Memory B cell (primary cell): ENCODE measurements around the gene MIPEP.

Source experiments
- ATAC-seq: fragments of 150-1000 bp; cut with Tn5 transposase; 2 replicates; pipeline ENCODE4 v1.10.0; 2021; ENCODE audit warnings: low read depth, mild to moderate bottlenecking, moderate library complexity
- DNase-seq, 2 donors: peaks; one replicate each; pipeline ENCODE4 v3.0.0; 2022; ENCODE audit warnings: low spot score in 2 of 2
- H3K27ac Mint-ChIP-seq: one replicate; pipeline ENCODE4 v1.8.0; 2022; ENCODE audit warnings: mild to moderate bottlenecking, moderate library complexity, mixed read lengths
- H3K27me3 Mint-ChIP-seq: one replicate; pipeline ENCODE4 v1.8.0; 2022; ENCODE audit warnings: mixed read lengths
- H3K36me3 Mint-ChIP-seq: one replicate; pipeline ENCODE4 v1.8.0; 2022; ENCODE audit warnings: mild to moderate bottlenecking, mixed read lengths
- H3K4me1 Mint-ChIP-seq: one replicate; pipeline ENCODE4 v1.8.0; 2022; ENCODE audit warnings: mixed read lengths
- H3K4me3 Mint-ChIP-seq: one replicate; pipeline ENCODE4 v1.8.0; 2022; ENCODE audit warnings: mild to moderate bottlenecking, moderate library complexity, mixed read lengths
- H3K9me3 Mint-ChIP-seq: one replicate; pipeline ENCODE4 v1.8.0; 2022; ENCODE audit warnings: mixed read lengths

Gene MIPEP

DNA sequence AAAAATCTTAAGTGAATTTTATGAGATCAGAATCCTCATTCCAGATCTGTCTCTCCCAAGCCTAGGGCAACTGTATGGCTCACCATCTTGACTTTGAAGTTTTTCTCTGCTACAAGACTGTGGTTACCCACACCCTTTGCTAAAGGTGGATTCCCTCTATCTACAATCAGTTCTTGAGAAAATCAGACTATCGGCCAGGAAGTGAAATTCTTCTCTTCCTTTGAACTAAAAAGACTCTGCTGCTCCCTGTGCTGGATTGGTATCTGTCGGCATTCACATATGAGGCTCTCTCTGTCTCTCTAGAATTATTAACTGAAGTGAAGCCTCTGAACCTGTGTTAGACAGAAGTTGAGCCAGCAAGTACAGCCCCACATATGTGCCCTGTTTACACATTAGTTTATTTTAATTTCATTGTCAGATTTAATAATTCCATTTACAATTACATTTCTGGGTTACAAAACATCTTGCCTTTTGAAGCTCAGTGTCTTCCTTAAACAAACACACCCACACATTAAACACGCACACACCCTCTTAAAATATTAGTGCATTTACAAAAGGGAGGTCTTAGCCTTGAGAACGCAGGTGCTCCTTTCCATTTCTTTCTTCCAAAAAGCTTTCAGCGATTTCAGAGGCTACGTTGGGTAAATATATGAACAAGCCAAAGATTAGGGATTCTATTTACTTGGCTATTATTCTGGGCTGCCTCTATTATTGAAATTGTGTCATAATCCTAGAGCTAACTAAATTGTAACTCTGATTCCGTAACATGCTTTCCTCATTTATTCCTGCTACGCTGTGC is 145.7 kb downstream of the MIPEP start:
- H3K36me3 Mint-ChIP-seq = peaks cover 16% of the 10 kb centered on the region
- DNase-seq (no peak), ATAC-seq (no peak)
- H3K4me3 Mint-ChIP-seq = no peak overlapping the region
- no peaks in the 10 kb centered on the region for H3K4me1 Mint-ChIP-seq
- no peak overlapping the region for H3K27ac Mint-ChIP-seq
- H3K27me3 Mint-ChIP-seq = no peaks in the 10 kb centered on the region
- no peaks in the 10 kb centered on the region for H3K9me3 Mint-ChIP-seq

DNA sequence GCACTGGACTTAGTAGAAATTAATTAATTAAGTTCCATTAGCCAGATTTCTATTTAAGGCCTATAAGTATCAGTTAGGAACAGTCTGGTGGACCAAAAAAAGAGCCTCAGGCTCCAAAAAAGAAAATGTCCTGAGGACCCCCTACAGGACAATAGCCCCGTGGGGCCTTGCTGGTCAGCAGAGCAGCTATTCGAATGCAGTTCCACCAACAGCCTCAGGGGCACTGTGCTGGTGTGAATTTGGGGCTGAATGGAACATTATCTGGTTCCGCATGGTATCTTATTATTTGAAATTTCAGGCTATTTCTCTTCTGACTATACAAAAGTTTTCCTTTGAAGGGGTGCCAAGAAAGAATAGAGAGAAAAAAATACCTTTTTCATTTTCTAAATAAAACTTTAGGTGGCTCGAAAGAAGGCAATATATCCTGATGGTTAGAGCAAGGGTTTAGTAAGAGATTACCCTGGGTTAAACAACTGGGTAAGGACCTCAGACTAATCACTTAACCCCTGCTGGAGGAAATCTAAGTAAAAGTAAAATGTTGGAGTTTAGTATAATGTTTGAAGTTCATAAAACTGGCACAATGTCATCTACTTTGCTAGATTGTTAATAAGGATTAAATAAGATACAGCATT is 147.2 kb downstream of the MIPEP start:
- Mint-ChIP-seq H3K27me3 (no peaks in the 10 kb centered on the region), H3K9me3 (no peaks in the 10 kb centered on the region), H3K4me3 (no peak overlapping the region), H3K27ac (no peak overlapping the region), H3K36me3 (peaks cover 16% of the 10 kb centered on the region), H3K4me1 (no peaks in the 10 kb centered on the region)
- DNase-seq (no peak), ATAC-seq (no peak)

GRCh38 chr13:23740002-23740401 is 149.2 kb downstream of the MIPEP start:
- H3K27ac Mint-ChIP-seq = no peak overlapping the region
- DNase-seq = no peak
- no peak for ATAC-seq
- H3K4me3 Mint-ChIP-seq = no peak overlapping the region
- no peaks in the 10 kb centered on the region for H3K9me3 Mint-ChIP-seq
- no peaks in the 10 kb centered on the region for H3K4me1 Mint-ChIP-seq
- peaks cover 16% of the 10 kb centered on the region for H3K36me3 Mint-ChIP-seq
- H3K27me3 Mint-ChIP-seq = no peaks in the 10 kb centered on the region

DNA sequence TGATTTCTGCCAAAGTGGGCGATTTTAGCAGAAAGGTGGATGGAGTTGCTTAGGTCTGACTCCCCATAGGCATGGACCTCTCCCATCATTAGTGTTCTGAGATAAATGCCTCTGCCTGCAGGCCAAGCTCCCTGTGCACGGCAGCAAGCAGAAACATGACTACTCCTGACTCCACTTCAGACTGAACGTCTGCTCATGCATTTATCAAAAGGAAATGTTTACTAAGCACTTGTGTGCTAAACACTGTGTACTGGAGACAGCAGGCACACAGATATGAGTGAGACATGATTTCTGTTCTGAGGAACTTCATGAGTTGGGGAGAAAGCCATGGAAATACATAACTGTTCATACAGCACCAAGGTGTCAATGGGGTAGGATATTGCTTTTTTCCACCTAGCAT is 149.6 kb downstream of the MIPEP start:
- Mint-ChIP-seq H3K27me3 (no peaks in the 10 kb centered on the region), H3K36me3 (peaks cover 16% of the 10 kb centered on the region), H3K4me1 (no peaks in the 10 kb centered on the region), H3K4me3 (no peak overlapping the region), H3K27ac (no peak overlapping the region), H3K9me3 (no peaks in the 10 kb centered on the region)
- DNase-seq (no peak), ATAC-seq (no peak)

- no peaks in the 10 kb centered on the region for H3K27me3 Mint-ChIP-seq
- no peaks in the 10 kb centered on the region for H3K9me3 Mint-ChIP-seq
- ATAC-seq (no peak), DNase-seq (no peak)
- no peak overlapping the region for H3K27ac Mint-ChIP-seq
- H3K4me1 Mint-ChIP-seq = no peaks in the 10 kb centered on the region
- no peak overlapping the region for H3K4me3 Mint-ChIP-seq
- H3K36me3 Mint-ChIP-seq = peaks cover 27% of the 10 kb centered on the region
These were observed 152.7 kb downstream of the MIPEP start for GRCh38 chr13:23736541-23736940.

GRCh38 chr13:23735329-23735728 is 153.9 kb downstream of the MIPEP start:
- H3K27ac Mint-ChIP-seq = no peak overlapping the region
- no peak overlapping the region for H3K4me3 Mint-ChIP-seq
- H3K4me1 Mint-ChIP-seq = no peaks in the 10 kb centered on the region
- DNase-seq (no peak), ATAC-seq (no peak)
- H3K27me3 Mint-ChIP-seq = no peaks in the 10 kb centered on the region
- H3K9me3 Mint-ChIP-seq = no peaks in the 10 kb centered on the region
- peaks cover 21% of the 10 kb centered on the region for H3K36me3 Mint-ChIP-seq

DNA sequence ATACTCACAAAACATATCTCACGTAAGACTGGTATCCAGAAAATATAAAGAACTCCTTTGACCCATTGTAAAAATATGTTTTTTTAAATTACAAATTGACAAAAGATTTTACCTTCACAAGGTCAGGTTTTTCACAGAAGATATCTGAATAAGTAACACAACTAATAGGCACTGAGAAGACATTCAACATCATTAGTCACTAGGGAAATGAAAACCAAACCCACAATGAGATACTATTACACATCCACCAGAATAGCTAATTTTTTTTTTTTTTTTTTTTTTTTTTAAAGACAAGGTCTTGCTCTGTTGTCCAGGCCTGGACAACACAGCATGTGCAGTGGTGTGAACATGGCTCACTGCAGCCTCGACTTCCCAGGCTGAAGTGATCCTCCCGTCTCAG is 157.5 kb downstream of the MIPEP start:
- ATAC-seq = no peak
- Mint-ChIP-seq H3K27me3 (no peaks in the 10 kb centered on the region), H3K36me3 (peaks cover 28% of the 10 kb centered on the region), H3K4me1 (no peaks in the 10 kb centered on the region), H3K4me3 (no peak overlapping the region), H3K27ac (no peak overlapping the region), H3K9me3 (no peaks in the 10 kb centered on the region)
- no peak for DNase-seq

DNA sequence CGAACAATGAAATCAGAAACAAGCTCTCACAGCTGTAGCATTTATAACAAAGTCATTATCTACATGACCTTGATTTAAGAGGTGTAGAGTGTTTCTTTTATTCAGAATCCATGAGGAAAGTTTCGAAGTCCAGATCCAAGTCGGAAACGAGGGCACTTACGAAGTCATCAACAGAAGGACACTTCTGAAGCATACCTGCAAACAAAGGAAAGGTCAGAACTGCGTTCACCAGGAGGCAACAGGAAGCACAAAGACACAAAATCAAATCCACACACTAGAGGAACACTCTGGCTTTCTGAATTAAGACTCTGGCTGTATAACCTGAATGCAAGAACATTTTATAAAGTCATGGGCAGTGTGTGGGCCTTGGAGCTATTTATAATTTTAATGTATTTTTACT is 158.9 kb downstream of the MIPEP start:
- H3K4me1 Mint-ChIP-seq = no peaks in the 10 kb centered on the region
- peaks cover 30% of the 10 kb centered on the region for H3K36me3 Mint-ChIP-seq
- H3K4me3 Mint-ChIP-seq = no peak overlapping the region
- no peaks in the 10 kb centered on the region for H3K27me3 Mint-ChIP-seq
- no peak for DNase-seq
- no peak for ATAC-seq
- no peak overlapping the region for H3K27ac Mint-ChIP-seq
- H3K9me3 Mint-ChIP-seq = no peaks in the 10 kb centered on the region

GRCh38 chr13:23729531-23729930 is 159.7 kb downstream of the MIPEP start:
- H3K4me3 Mint-ChIP-seq = no peak overlapping the region
- H3K27ac Mint-ChIP-seq = no peak overlapping the region
- no peaks in the 10 kb centered on the region for H3K27me3 Mint-ChIP-seq
- H3K9me3 Mint-ChIP-seq = no peaks in the 10 kb centered on the region
- no peak for ATAC-seq
- peaks cover 31% of the 10 kb centered on the region for H3K36me3 Mint-ChIP-seq
- H3K4me1 Mint-ChIP-seq = no peaks in the 10 kb centered on the region
- DNase-seq = no peak

DNA sequence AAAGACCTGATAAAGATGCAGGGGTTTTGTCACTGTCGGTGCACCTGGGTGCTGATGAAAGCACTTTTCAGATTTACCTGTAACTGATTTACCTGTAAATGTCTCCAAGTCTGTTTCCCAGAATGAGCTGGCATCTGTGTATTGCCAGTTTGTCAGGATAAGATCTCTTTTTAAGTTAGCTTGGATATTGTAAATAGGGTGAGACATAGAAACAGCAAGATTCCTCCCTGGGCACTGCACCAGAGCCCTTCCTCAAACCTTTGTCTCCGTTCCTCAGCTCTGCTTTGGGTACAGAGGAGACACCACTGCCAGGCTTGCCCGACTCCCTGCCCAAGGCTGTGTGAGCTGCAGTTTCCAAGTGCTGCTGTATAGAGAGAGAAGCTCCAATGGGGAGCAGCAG is 160.4 kb downstream of the MIPEP start:
- Mint-ChIP-seq H3K27me3 (no peaks in the 10 kb centered on the region), H3K36me3 (peaks cover 33% of the 10 kb centered on the region), H3K27ac (no peak overlapping the region), H3K4me1 (no peaks in the 10 kb centered on the region), H3K9me3 (no peaks in the 10 kb centered on the region), H3K4me3 (no peak overlapping the region)
- no peak for DNase-seq
- ATAC-seq = no peak

- DNase-seq (no peak), ATAC-seq (no peak)
- Mint-ChIP-seq H3K27ac (no peak overlapping the region), H3K27me3 (no peaks in the 10 kb centered on the region), H3K36me3 (peaks cover 22% of the 10 kb centered on the region), H3K4me1 (no peaks in the 10 kb centered on the region), H3K4me3 (no peak overlapping the region), H3K9me3 (peaks cover 2% of the 10 kb centered on the region)
These were observed 163.3 kb downstream of the MIPEP start for GRCh38 chr13:23725922-23726321.

GRCh38 chr13:23724196-23724970 is 164.8 kb downstream of the MIPEP start:
- H3K4me3 Mint-ChIP-seq = no peak overlapping the region
- H3K9me3 Mint-ChIP-seq = peaks cover 4% of the 10 kb centered on the region
- peaks cover 21% of the 10 kb centered on the region for H3K36me3 Mint-ChIP-seq
- no peaks in the 10 kb centered on the region for H3K27me3 Mint-ChIP-seq
- no peak overlapping the region for H3K27ac Mint-ChIP-seq
- no peaks in the 10 kb centered on the region for H3K4me1 Mint-ChIP-seq
- DNase-seq (no peak), ATAC-seq (no peak)

- no peaks in the 10 kb centered on the region for H3K4me1 Mint-ChIP-seq
- ATAC-seq (no peak), DNase-seq (no peak)
- H3K36me3 Mint-ChIP-seq = peaks cover 13% of the 10 kb centered on the region
- H3K4me3 Mint-ChIP-seq = no peak overlapping the region
- H3K9me3 Mint-ChIP-seq = peaks cover 4% of the 10 kb centered on the region
- H3K27ac Mint-ChIP-seq = no peak overlapping the region
- no peaks in the 10 kb centered on the region for H3K27me3 Mint-ChIP-seq
These were observed 165.7 kb downstream of the MIPEP start for GRCh38 chr13:23723471-23723870.

- Mint-ChIP-seq H3K9me3 (peaks cover 4% of the 10 kb centered on the region), H3K27me3 (no peaks in the 10 kb centered on the region), H3K4me3 (no peak overlapping the region), H3K36me3 (peaks cover 12% of the 10 kb centered on the region), H3K27ac (no peak overlapping the region), H3K4me1 (no peaks in the 10 kb centered on the region)
- DNase-seq = no peak
- no peak for ATAC-seq
These were observed 166.3 kb downstream of the MIPEP start for GRCh38 chr13:23722726-23723453.
